Stimulated activated CD8-positive, alpha-beta memory T cell treated with anti-CD3 and anti-CD28 coated beads, Interleukin-4, amount 100 ng/mL, for 24 hours (primary cell): Measurements from ENCODE around the gene RPS27L.

Experiments used
- DNase-seq: peaks from one replicate; pipeline ENCODE4 v3.0.0-alpha.2; 2020; ENCODE audit warnings: low read depth

The RPS27L gene

DNA sequence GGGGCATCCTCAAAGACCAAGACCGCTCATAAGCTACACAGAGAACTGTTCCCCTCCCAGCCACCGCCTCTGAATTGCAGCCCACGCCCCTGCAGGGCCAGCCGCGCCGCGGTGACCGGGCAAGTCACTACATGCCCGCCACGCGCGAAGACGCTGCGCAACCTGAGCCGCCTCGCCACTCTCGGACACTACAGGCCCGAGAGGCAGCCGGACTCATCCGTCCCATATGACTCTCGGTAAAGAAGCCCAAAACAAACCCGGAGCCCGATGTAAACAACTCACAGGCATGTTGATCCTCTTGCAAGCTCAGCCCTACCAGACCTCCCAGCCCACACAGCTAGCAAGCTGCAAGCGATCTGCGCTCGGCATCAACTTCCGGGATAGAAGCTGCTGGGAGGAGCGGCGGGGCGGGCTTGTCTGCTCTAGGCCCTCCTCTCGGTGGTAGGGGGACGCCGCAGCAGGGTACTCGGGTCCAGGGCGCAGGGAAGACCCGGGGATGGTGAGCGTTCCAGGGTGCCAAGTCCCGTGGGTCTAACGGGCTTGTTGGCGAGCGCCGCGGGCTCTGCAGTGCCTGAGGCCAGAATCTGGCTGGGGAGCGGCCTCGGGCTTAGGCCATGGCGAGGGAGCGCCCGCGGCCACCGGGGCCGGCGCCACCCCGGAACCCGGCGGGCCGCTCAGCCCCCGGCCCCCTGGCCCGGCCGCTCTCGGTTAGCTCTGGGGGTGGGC, at the start of gene RPS27L:
Gene RPS27L (minus strand): TSS at position 360 of the 726 bp plus-strand sequence. CDS start 72 bp downstream, at position 288.
- peak; percentile 81 for DNase-seq

DNA sequence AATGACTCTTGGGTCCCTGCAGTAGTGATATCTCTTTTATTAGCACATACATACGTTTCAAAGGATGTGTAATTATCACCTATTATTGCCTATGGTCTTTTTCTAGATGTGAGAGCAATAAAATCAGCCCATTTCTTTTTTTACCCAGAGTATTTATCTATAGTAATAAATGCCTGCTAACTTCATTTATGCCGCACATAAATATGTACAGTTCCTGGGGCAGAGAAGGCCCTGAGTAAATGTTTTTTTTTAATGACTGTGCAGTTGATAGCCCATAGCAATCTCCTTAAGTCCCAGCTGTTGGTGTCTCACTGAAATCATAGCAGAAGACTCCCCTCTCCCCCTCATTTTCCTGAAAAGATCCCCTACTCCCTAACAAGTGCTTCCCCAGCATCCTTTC, 48.8 kb upstream of the RPS27L start:
- DNase-seq, result no peak

DNA sequence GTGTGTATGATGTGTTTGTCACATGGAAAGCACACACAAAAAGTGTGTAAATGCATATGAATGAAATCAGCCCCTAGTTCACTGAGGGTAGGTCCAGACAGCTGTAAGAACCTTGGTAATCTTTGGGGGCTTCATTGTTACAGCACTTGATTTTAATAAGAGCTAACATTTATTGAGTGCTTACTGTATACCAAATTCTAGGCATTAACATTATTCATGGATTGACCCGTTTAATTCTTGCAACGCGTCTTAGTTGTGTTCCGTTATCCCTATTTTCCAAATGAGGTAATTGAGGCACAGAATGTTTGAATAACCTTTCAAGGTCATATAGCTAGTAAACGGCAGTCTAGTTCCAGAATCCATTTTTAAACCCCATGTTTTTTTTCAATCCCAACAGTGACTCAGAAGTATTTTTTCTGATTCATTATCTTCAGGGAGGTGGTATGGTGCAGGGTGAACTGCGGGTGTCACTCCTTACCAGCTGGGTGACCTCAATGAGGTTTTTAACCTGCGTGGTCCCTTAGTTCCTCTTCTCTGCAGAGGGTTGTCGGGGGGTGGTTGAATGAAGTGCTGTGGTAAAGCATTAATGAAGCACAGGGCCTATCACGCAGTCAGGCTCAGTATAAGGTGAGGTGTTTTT, 46.3 kb upstream of the RPS27L start:
- no peak for DNase-seq

DNA sequence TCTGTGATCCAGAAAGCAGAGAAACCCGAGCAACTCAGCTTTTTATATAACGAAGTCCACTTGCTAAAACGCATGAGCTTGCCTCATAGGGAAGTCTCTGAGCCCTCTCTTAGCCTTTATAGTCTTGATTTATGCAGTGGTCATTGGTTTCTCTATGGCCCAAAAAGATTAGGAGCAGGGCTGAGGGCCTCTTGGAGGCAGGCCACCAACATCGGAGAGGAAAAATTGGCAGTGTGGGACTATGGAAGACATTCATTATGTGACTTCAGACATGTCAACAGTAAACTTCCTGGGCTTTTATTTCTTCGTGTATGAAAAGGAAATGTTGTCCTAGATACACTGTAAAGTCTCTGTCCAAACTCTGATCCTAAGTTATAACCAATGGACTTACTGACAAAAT, 45.6 kb upstream of the RPS27L start:
- no peak for DNase-seq

DNA sequence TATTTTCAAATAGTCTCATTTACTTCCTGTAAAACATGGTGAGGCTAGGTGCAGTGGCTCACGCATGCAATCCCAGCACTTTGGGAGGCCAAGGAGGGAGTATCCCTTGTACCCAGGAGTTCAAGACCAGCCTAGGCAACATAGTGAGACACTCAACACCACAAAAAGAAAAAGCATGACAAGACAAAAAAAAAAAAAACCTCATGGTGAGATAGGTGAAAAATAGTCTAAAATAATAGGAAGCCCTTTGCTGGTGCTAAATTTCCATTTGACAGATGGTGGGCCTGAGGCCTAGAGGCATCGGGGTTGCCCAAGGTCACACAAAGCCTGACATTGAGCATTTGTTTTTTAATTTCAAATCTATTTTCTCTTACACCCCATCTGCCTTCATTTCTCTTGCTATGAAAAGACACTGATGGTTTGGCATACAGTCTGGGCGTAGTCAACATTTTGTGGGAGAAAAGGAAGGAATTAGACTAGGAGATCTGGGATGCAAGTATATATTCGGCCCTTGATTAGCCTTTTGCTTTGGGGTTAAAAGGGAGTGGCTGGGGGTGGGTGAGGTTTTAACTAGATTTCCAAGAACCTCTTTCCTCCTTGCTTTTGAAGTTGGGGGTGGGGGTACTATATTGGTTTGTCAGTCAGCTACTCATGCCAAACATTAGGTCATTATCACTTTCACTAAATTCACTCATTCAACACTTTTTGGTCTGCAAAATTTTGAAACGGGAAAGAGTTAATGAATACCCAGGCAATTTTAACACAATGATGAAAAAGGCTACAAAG, 43.4 kb upstream of the RPS27L start:
- no peak for DNase-seq

DNA sequence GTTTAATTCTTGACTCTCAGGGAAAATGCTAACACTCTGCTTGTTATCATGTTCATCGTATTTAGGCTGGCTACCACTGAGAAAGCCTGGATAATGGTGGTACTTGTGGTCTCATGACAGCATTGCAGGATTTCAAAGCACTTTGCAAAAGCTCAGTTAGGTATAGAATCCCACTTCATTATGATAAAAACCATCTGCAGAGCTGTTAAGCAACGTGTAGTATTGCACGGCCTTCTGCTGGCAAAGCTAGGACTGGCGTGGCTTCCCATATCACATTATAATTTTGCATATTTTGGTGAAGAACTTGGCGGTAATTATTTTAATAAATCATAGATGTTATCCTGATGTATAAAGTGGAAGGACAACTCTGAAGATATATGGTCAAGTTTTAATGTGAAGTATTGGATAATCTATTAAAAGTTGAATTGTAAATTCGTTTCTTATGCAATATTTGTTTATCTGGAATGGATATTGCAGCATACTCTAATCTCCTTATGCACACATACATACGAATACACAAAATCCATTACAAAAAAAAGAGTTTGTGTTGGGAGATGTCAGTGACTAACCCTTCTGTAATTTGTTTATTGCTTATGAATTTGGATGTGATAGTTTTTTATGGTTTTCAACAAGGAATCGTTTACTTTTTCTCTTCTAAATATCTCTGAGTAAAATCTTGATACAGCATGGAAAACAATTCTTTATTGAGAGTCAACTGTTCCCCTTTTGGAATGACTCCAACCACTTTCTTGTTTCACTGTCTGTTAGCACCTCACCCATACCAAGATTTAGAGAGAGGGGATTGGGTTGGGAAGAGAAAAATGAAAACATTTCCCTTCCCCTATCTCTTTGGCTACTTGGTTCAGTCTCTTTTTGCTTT, 41.3 kb upstream of the RPS27L start:
- no peak for DNase-seq

DNA sequence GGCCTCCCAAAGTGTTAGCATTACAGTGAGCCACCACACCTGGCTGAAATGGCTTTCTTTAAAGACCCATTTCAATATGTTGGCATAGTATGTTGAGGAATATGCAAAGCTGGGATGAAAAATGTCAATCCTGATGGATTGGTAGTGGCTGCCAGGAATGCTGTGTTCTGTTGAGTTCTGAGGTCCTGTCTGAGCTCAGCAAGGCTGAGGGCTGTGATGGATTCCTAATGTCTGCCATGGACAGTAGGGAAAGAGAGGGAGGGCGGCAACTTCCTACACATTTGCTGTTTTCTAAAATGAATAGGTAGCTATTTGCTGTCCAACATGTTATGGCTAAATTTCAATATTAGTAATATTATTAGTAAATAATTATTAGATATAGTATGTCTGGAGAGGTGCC, 40.3 kb upstream of the RPS27L start:
- DNase-seq, result no peak

DNA sequence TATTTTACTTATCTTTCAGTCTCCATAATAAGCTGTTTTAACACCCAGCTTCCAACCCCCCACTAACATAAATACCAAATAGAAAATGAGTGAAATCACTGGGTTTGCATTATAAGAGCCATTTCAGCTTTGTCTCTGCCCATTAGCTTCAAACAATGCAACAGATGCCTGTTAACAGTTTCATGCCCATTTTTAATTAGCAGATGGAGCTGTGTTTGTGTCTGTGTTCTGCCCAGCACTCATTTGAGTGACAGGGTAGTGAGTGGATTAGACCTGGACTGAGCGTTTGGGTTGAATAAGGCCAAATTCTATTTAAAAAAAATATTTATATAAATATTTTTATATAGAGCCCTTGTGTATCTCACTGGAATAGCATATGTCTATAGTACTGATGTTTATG, 39.6 kb upstream of the RPS27L start:
- DNase-seq, result no peak

DNA sequence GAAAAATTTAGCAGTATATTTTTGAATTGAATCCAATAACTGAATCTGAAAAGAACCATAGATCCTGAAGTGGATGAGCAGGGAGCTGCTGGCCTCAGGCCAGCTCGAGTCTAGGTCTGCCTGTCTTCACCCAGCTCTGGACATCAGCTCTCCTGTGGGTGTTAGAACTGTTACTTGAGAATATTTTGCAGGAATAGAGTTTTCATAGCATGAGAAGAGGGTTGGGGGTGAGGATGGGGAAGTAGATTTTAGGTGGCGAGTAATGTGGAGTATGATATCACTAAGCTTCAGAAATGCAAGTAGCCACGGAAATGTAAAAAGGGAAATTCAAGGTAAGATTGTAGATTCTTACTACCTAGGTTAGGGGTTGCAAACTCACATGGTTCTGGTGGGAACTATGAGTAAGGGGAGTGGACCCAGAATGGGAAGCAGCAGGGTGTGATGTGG, 38.3 kb upstream of the RPS27L start:
- no peak for DNase-seq

DNA sequence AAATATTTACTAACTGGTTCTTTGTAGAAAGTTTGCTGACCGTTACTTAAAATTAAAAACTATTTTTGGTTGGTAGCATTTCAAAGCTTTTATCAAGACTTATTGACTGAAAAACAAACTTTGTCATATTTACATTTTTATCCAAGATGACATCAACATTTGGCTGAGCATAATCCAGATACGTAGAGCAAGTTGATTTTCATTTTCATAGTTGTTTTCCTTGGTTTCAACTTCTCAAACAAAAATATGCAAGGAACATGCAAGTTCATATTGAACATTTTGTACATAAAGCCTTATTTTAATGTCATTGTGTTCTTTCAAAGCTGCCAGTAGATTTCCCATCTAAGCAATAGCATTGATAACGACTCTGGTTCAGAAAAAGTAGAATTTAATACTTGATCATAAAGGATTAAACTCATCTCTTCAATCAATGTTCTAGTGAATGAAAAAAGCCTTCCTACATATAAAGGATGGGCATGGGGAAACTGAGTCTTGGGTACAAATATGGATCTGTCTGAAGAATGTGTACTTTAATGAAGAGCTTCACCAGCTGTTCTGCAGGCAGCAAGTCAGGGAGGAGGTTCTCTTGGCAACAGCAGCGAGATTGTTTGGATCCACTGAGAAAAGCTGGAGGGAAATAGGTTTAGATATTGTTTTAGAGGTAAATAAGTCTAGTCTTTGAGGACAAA, 37.7 kb upstream of the RPS27L start:
- no peak for DNase-seq

DNA sequence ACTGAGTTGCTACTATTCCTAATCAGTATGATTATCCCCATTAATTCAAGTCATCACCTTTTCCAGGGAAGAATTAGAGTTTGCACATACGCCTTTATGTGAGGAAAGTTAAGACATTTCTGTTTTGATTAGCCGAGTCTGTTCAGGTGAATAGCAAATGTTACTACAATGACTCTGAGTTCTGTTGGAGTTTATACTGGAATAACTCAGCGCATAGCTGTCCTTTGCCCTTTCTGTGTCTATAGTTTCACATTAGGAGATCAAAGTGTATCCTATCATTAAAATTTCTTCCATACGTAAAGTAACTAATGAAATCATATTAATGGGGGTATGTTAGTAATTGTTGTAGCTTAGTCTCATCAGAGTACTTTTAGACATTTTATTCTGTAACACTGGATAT, 37.0 kb upstream of the RPS27L start:
- DNase-seq, result no peak

DNA sequence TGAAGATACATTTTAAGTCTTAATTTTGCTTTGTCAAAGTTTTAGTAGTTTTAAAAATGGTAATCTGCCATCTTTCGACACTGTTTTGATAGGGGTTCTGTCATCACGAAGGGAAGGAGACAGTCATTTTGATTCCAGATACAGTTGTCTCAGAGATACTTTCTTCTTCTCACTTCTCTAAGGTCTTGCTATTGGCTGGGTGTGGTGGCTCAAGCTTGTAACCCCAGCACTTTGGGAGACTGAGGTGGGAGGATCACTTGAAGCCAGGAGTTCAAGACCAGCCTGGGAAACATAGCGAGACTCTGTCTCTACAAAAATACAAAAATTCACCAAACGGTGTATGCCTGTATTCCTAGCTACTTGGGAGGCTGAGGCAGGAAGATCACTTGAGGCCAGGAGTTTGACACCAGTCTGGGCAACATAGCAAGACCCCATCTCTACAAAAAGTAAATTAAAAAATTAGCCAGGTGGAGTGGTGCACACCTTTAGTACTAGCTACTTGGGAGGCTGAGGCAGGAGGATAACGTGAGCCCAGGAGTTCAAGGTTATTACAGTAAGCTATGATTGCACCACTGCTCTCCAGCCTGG, 35.4 kb upstream of the RPS27L start:
- no peak for DNase-seq

DNA sequence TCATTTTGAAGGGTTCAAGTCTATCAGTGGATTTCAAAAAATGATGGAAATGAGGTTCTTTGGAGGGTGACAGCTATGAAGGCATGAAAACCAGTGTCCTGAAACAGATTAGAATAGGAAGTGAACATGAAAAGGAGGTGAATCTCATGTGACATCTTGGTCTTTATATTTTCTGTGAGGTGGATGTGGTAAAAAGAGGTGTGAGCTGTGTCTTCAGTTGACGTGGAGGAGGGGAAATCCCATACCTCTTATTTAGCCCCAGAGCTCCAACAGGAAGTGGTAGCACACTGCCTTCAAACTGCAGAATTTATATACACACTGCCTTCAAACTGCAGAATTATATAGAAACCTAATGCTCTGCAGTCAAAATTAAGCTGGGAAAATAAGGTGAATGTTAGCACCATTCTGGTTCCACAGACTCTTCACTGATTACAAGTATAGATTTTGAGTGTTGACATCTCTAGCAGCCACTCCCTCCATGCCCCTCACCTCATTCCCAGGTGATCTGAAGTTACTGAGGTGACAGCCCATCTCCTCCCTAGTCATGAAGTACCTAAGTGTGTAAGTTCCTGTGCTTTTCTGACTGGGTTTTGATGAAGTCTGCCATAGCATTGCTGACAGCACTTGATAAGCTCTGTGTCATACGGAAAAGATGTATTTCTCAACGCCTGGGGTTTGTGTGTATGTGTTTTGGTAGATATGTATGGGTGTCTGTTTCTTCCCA, 34.8 kb upstream of the RPS27L start:
- no peak for DNase-seq

DNA sequence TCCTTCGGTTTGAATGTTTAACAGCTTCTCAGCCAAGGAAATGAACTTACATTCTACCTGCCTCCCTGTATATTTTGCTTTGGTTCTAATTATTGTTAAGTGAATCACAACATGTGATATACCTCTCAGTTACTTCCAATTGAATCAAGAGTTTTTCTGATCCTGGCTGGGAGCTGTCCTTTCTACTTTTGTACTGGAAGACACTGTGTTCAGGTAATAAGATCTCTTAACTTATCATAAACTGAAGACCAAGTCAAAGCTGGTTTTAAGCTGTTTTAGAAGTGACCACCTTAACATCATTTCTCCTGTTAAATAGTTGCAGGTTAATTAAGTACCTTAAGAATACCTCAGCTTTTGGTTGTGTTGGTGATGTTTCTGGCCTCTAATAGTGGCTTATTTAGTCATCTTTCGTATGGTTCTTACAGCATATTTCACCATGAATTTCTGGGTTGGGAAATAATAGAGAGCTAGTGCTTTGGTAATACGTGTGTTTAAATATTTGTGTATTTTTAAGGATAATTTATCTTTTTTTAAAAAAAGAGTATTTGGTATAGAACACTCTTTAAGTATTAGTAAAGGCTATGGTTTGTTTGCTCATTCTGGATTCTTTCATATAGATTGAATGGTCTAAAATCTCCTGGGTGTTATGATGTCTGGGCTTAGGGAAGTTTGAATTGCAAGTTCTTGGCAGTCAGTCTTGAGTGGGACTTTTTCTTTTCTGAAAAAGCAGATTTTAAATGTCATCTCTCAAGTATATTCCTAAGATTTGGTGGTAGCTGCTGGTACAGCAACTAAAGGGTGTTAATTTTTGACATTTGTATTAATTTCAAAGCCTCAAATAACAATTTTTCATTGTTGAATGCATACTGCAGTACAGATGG, 33.7 kb upstream of the RPS27L start:
- no peak for DNase-seq

DNA sequence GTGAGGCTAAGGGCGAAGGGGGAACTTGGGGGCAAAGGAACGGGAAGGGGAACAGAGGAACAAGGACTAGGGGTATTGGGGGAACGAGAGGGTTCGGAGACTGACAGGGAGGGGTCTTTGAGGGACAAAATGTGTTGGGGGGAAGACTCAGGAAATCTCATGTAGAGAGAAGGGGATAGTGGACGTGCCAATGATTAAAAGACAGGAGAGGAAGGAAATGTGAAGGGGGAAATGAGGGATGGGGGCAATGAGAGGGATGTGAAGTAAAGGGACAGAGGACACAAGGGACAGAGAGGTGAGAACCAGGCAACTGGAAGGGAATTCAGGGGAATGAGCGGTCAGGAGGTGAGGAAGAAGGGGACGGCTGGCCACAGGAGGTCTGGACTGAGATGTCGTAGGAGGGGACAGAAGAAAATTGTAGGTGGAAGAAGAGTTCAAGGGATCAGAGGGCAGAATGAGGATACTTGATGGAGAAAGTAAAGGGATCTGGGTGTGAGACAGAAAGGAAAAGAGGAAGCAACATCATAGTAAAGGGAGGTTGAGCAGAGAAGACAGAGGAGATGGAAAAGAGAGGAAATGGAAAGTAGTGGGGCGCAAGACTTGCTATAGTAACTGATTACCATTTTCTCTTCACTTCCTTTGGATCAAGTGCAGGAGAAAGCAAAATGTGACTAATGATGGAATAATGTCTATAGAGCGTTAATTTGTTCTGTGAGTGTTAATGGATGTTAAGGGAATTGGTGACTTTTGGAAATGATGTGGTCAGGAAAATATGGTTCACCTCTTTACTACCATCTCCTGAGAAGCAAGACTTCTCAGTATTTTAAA, 32.9 kb upstream of the RPS27L start:
- DNase-seq, result no peak

DNA sequence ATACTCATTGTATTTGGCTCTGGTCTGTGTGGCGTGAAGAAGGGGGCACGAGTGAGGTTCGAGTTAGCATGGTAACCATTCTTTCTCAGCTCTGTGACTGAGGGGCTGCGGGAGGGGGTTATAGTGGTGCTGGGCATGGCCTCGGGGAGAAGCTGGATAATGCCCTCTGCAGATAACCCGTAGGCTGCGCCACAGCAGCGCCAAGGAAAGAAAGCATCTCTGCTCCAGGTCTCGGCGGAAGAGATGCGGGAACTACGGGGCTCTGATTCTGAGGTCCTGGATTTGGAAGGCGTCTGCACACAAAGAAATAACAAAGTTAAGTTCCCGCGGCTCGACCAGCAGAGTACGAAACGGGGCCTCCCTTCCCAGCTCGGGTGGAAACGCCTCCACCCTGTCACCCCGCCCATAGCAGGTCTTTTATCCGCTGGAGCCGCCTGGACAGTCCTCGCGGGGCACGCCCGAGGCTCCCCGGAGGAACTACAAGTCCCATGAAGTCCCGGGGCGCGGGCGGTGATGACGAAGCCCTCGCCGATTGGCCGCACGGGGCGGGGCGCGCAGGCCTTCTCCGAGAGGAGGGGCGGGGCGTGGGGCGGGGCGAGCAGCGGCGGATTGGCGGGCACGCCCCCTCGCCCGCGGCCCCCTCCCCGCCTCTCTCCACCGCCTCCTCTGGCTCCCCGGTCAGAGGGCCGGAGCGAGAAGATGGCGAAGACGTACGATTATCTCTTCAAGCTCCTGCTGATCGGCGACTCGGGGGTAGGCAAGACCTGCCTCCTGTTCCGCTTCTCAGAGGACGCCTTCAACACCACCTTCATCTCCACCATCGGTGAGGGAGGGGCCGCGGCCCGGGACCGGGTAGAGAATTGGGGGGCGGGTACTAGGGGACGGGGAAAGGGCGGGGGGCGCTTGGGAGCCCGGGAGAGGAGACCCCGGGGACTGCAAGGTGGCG, 31.9 kb upstream of the RPS27L start, which contains the start of gene RAB8B:
Gene RAB8B (plus strand): TSS at position 681 of the 946 bp plus-strand sequence. CDS start 19 bp downstream, at position 700.
- DNase-seq, result peak; percentile 99
